ENCODE data around the gene TIAM1.

TIAM1 gene

DNA sequence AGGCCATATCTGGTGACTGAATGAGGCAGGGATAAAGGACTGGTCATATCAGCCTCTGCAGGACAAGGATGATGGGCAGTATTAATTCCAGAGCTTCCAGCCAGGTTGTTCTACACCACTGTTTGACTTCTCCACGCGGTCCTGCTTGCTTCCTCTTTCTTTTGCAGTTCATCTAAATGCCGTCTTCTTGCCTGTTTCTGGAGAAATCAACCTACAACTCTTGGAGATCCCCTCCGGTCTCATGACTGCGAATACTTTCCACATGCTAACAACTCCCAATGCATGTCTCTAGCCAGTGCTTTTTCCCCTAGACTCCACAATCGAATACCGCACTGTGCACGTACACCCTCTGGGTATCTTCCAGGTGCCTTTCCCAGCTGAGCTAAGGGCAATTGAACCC lies 14.1 kb upstream of the TIAM1 start:
- no peak for DNase-seq
- in situ Hi-C loops (cut with MboI; ENCODE audit: low pct_unique_long_range_greater_than_20kb, low sequenced_read_pairs), result no loop called here

DNA sequence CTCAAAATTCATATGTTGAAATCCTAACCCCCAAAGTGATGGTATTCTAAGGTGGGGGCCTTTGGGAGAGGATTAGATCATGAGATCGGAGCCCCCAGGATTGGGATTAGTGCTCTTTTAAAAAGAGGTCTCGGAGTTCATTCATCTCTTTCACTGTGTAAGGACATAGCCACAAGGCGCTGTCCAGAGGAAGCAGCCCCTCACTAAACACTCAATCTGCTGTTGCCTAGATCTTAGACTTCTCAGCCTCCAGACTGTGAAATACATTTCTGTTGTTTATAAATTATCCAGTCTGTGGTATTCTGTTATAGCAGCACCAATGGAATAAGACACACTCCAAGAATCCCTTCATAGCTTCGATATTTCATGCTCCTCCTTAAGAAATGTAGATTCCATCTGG lies 12.4 kb upstream of the TIAM1 start:
- DNase-seq, result no peak
- in situ Hi-C loops (cut with MboI; ENCODE audit: low pct_unique_long_range_greater_than_20kb, low sequenced_read_pairs), result no loop called here

DNA sequence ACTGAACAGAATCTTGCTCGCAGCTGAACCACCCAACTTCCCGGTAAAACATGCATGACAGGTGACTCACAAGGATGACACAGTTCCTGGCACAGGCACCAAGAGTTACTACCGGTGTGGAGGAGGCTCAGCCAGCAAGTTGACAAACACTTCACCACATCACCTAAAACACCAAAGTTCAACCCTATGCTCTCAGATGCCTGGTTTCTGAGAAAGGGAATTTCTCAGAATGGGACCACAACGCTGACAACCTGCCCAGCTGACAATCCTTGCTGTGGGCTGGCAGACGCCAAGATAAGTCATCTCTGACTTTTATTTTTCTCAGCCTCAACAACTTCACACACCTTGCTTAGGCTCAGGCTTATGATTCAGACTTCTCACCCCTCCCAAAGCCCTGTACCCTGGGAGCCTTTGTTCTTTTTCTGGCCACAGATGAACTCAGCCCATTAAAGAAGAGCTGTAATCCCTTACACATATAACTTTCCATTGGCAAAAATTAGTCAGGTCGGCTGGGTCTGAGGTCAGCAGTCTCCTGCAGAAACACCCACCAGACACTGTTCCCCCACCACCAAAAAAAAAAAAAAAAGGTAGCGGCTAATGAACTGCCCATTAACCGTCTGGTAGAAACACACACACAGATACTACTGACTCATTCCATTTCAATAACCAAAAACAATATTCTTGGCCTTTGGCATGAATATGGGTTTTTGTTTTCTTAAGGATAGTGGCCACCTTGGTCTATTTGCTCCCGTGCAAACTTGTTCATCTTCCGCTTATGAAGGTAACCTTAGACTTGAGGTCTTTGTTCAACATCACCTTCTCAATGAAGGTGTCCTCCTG lies 10.8 kb upstream of the TIAM1 start:
- no peak for DNase-seq
- in situ Hi-C loops (cut with MboI; ENCODE audit: low pct_unique_long_range_greater_than_20kb, low sequenced_read_pairs), result no loop called here

DNA sequence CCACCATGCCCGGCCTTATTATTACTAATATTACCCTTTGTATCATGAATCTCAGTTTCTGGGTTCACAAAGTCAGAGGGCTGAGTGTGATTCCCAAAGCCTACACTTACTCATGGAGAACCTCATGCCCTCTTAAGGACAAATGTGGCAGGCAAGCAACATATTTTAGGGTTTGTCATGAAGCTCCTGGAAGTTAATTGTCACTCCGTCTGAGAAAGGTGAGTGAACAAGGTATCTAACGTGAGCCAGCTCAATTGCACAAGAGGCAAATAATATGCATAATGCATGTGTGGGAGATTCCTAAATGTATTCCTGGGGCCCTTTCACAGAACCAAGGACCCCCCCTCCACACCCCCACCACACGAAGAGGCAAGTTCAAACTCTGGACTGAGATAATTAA lies 10.1 kb upstream of the TIAM1 start:
- DNase-seq, result no peak
- in situ Hi-C loops (cut with MboI; ENCODE audit: low pct_unique_long_range_greater_than_20kb, low sequenced_read_pairs), result no loop called here

DNA sequence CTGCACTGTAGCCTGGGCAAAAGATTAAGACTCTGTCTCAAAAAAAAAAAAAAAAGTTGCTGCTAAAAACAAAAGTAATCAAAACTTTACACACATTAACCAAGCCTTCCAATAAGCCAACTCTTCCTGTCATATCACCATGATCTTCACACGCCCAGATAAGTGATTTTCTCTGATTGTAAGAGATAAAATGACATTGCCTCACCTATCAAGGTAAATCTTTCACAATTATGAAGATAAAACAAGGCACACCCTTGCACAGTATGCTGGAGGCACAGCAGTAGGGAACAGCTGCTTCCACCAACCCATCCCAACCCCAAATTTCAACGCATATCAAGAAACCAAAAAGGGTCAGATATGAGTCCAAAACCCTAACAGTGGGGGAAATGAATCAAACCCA lies 8.8 kb upstream of the TIAM1 start:
- in situ Hi-C loops (cut with MboI; ENCODE audit: low pct_unique_long_range_greater_than_20kb, low sequenced_read_pairs), result no loop called here
- DNase-seq, result no peak

DNA sequence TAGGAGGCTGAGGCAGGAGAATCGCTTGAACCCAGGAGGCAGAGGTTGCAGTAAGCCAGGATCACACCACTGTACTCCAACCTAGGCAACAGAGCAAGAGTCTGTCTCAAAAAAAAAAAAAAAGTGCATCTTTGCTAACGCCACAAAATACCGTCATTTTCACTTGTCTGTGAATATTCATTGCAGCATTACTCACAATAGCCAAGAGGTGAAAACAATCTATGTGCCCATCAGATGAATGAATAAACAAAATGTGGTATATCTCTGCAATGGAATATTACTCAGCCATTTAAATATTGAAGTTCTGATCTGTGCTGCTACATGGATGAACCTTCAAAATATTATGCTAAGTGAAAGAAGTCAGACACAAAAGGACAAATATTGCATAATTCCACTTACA lies 7.9 kb upstream of the TIAM1 start:
- DNase-seq, result no peak
- in situ Hi-C loops (cut with MboI; ENCODE audit: low pct_unique_long_range_greater_than_20kb, low sequenced_read_pairs), result no loop called here

DNA sequence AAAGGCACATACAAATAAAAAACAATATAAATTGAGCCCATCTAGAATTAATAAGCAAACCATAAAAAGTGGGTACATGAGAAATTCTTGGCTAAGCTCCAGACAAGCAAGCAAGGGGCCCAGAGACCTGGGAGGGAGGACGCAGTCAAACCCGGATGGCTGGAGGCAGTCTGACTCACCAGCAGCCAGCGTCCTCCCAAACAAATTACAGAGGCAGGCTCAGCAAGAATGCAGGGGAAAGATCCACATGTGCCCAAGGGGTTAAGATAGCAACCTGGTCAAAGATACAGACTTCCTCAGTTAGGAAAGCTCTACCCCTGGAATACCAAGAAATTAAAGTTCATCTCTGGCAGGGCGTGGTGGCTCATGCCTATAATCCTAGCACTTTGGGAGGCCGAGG lies 7.4 kb upstream of the TIAM1 start:
- in situ Hi-C loops (cut with MboI; ENCODE audit: low pct_unique_long_range_greater_than_20kb, low sequenced_read_pairs), result no loop called here
- no peak for DNase-seq

DNA sequence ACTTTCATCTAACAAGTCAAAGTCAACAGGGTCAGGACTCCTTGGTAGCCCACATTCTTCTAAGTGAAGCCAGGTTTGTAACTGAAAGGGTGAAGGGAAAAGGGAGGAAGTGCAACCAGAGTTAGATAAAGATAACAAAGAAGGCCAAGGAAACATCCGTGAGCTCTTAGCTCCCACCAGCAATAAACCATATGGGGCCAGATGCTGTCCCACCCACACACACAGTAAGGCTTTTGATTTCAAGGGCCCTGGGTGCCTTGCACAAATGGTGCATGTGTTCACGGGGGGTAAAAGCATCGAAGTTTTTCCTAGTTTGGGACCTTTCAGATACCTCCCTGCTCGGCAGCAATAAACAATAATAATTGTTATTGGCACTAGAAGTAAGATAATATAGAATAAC lies 5.1 kb upstream of the TIAM1 start:
- in situ Hi-C loops (cut with MboI; ENCODE audit: low pct_unique_long_range_greater_than_20kb, low sequenced_read_pairs), result no loop called here
- no peak for DNase-seq

DNA sequence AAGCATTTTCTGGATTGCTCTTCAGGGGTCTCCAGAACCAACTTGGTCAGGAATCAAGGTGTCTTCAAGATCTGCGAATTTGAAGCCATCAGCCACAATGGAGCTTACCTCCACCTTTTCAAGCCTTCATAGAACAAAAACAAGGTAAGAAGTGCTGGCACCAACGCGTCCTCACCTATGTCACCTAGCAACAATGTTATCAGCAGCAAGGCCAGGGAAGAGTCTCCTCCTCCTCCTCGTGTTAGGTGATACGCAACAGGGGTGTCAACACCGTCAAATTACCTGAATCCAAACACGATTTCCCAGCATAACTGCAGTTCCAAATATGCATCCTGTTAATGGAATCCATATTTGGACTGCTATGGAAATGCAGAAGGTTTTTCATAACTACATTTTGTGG lies 4.1 kb upstream of the TIAM1 start:
- in situ Hi-C loops (cut with MboI; ENCODE audit: low pct_unique_long_range_greater_than_20kb, low sequenced_read_pairs), result no loop called here
- no peak for DNase-seq

DNA sequence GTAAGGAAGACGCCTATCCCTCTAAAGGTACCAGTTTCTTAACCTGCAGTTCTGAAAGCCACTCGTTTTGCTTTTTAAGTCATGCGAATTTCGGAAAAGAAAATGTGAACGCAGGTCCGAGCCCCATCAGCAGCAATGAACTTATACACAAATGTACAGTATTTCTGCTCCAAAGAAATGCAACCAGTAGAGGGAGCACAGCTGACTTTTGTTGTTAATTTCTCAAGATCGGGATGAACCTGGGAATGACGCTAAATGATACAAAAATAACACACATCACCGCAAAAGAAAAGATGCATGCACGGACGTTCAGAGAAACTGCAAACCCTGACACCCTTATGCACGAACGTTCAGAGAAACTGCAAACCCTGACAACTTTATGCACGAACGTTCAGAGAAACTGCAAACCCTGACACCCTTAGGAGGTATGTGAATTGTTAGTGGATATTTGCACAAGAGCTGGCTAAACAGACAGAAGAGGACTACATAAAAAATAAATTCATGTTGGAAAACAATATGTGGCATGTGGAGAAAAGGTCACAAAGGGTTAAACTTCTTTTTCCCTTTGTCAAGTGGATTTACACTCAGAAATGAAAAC lies 3.5 kb upstream of the TIAM1 start:
- in situ Hi-C loops (cut with MboI; ENCODE audit: low pct_unique_long_range_greater_than_20kb, low sequenced_read_pairs), result no loop called here
- no peak for DNase-seq

DNA sequence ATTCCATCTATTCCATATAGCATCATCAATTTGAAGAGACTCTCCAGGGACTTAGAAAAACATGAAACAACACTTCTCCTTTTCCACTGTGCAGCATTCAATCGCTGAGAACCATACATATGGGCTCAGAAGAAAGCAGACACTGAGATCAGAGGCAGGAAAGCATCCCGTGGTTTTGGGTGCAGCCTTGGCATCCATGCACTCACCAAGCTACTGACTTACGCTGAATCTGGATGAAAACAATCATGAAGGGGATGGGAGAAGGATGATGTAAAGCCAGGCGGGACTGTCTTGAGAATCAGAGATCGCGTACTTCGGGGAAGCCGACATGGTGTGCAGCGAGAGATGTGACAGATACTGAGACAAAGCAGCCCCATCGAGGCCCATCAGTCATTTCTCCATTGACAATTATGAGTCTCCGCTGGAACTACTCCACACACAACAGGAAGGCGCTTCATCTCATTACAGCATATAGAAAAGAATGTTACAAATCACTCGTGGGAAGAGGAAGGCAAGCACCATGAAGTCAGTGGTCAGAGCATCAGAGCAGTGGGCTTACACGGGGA lies 2.3 kb upstream of the TIAM1 start:
- in situ Hi-C loops (cut with MboI; ENCODE audit: low pct_unique_long_range_greater_than_20kb, low sequenced_read_pairs), result no loop called here

DNA sequence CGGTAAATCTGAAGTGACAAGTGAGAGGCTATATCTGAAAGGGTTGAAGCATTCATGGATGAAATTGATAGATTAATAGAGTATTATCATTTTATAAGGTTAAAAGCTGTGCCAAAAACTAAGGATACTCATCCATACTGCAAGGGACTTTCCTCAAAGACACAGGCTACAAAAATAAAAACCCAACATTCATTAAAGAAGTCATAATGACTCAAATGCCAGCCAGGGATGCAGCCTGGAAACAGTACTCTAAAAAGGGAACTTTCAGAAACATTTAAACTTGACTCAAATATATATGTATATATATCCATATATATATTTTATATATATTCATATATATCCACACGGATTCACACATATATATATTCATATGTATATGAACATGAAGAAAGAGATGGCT lies 1.1 kb upstream of the TIAM1 start:
- in situ Hi-C loops (cut with MboI; ENCODE audit: low pct_unique_long_range_greater_than_20kb, low sequenced_read_pairs), result no loop called here
- no peak for DNase-seq

More for the DNA sequence above, 2.3 kb upstream of the TIAM1 start:
- DNase-seq, result no peak

DNA sequence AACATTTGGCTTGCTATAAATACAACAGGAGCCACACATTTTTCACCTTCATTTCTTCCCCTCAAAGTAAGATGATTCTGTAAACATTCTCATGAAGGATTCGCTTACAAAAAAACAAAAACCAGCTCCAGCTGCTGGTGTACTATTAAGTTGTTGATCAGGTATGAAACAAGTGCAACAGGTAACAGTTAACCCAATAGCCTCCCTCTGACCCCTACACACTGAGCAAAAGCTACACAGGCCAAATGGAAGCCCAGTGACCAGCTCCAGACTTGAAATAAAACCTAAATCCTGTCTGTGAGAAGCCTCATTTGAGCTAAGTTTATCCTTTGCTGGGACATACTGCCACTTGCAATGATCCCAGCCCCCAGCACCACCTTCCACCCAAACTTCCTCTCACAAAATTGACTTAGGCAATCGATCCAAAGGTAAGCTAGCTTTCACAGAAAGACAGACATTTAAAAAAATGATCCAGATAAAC lies 991 bp downstream of the TIAM1 start:
- in situ Hi-C loops (cut with MboI; ENCODE audit: low pct_unique_long_range_greater_than_20kb, low sequenced_read_pairs), result no loop called here
- no peak for DNase-seq

DNA sequence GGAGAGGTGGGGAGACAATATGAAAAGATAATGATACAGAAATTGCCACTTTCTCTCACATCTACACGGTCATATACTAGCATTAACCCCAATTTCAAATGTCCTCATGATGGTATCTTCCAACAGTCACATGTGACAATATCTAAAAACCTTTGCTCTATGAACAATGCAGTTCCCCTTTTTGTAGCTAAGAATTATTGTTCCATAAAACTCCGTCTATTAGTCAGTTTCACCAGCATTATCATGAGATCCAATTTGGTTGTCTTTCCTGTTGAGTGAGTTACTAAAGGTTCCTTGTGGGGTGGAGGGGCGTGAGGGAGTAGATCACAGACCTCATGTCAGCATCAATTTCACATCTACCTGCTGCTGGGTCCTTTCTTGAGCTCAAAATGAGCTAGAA lies 1.7 kb downstream of the TIAM1 start:
- in situ Hi-C loops (cut with MboI; ENCODE audit: low pct_unique_long_range_greater_than_20kb, low sequenced_read_pairs), result no loop called here
- no peak for DNase-seq

DNA sequence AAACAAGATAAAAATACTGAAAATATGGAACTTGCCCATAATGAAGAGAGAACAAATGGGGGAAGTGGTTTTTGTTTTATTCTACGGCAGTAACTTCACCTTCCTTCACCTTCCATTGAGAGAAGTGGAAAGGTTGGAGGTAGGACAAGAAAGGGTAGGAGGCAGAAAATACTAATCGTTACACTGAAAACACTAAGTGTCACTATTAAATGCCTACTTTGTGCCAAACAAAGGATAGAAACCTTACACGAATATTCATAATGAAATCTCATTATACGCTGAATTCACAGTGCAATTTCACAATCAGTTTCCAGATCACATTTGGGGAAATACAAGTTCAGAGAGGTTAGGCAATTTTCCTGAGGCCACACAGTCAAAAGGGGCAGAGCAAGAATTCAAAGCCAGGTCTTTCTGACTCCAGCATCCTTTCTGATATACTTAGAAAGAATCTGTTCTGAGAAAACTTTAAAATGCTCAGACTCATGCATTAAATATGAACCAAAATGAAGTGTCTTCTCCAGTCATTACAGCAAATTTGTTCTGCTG lies 3.0 kb downstream of the TIAM1 start:
- in situ Hi-C loops (cut with MboI; ENCODE audit: low pct_unique_long_range_greater_than_20kb, low sequenced_read_pairs), result no loop called here
- no peak for DNase-seq

DNA sequence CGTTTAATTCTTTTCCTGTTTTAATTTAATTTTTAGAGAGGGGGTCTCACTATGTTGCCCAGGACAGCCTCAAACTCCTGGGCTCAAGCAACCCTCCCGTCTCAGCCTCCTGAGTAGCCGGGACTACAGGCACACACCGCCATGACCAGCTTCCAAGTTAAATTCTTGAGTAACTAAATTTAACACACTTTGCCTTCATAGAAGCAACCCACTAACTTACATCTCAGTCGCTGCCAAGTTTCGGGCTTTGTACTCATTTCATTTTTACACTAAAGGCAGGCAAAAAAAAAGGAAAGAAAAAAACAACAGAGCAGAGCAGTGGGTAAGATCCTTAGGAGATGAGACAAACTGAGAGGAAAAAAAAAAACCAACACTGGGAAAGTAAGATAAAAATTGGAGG lies 3.5 kb downstream of the TIAM1 start:
- DNase-seq, result no peak
- in situ Hi-C loops (cut with MboI; ENCODE audit: low pct_unique_long_range_greater_than_20kb, low sequenced_read_pairs), result no loop called here

DNA sequence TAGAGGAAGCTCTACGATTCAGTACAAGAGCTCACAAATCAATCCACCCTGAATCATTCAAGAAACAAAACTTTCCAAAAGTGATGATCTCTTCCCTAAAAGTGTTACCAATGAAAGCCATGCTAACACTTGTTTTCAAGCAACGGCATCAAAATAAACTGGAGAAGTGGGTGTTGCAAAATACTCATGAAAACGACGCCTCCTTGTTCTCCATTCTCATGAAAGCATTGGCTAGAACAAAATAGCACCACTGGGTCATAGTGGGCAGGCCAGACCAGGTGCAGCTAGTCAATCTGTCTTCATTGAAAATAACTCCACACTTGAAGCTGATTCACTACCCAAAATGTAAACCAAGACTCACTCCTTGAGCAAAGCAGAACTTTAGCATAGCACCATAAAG lies 4.3 kb downstream of the TIAM1 start:
- no peak for DNase-seq
- in situ Hi-C loops (cut with MboI; ENCODE audit: low pct_unique_long_range_greater_than_20kb, low sequenced_read_pairs), result no loop called here

DNA sequence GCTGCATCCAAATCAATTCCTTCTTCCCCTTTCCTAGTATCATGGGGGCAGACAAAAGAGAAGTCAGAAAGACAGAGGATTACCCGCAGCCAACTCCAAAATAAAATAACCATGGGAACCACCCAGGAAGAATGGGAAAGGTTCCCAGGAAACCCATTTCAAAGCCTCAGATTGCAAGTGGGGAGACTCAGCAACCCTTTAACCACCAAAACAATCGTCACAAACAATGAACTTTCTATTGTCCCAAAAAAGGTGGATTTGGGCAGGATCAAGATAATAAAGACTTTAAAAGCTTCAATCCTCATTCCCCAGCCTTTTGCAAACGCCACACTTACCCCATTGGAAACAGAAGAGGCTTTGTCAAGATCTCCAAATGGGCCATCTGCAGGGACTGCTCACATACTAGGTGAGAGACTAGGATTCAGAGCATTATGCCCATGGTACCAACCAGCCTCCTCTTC lies 5.1 kb downstream of the TIAM1 start:
- DNase-seq, result no peak
- in situ Hi-C loops (cut with MboI; ENCODE audit: low pct_unique_long_range_greater_than_20kb, low sequenced_read_pairs), result no loop called here

DNA sequence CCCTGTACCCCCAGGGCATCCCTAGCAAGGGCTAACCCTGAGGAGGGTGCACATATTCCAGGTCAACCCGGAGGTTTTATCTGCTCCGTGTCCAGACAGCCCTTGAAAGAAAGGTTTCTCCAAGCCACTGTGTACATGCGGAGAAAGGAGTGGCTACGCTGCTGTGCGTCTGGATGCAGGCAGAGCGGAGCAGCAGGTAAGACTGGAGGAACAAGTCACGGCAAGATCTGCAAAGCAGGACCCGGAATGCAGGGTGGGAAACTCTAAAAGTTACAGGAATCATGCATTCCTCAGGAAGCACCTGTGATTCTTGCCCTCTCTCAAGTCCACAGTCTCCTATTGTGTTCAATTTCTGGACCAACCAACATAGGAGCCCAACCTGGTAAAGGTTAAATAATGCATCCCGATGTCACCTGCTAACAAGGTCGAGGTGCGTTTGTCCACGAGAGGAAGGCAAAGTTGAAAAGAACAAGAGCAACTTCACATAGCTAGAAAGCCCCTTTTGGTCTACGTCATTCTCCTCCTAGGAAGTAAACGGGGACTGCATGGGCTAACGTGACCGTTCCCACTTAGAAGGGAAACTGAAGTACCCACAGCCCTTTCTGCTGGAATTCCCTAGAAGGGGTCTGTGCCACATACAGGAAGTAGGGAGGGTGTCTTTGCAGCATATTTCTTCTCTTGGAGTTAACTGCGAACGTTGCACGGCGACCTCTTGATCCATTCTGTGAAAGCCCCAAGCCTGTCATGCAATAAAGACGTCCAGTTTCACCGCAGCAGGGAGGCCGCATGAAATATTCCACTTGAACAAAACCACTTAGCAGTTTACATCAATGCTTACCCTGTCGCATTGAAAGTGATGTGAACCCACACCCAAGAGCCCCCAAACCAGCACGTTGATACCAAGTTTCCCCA lies 5.8 kb downstream of the TIAM1 start:
- DNase-seq, result no peak
- in situ Hi-C loops (cut with MboI; ENCODE audit: low pct_unique_long_range_greater_than_20kb, low sequenced_read_pairs), result no loop called here
